Mucosa of descending colon (tissue), 3 donors: ENCODE measurements around the gene CLTCL1. TPM values are rescaled to one million over a fixed set of nuclear protein-coding genes. Genes with fewer than 3 reads are reported as not detected.
"Not testable (repeated sequence)": the region's sequence is repeated elsewhere in the genome, so short reads cannot be mapped to it uniquely, and the experiment has no call there.

Experiments used
- ATAC-seq: fragments of 200-7000 bp; cut with Tn5 transposase; one replicate; pipeline ENCODE4 v1.9.1; 2020; ENCODE audit warnings: mild to moderate bottlenecking, moderate library complexity
- DNase-seq, 3 donors: peaks; one replicate each; pipeline ENCODE4 v3.0.0-alpha.2; 2020
- H3K36me3 ChIP-seq: fragments of 200-600 bp; one replicate; pipeline ENCODE4 v1.8.0; 2021; ENCODE audit warnings: low read depth, mild to moderate bottlenecking
- H3K4me1 ChIP-seq: fragments of 200-600 bp; one replicate; pipeline ENCODE4 v1.8.0; 2021; ENCODE audit warnings: low read depth, mild to moderate bottlenecking
- H3K4me3 ChIP-seq: fragments of 200-600 bp; one replicate; pipeline ENCODE4 v1.8.0; 2021; ENCODE audit warnings: mild to moderate bottlenecking
- H3K9me3 ChIP-seq: fragments of 200-600 bp; one replicate; pipeline ENCODE4 v1.8.0; 2021; ENCODE audit warnings: mild to moderate bottlenecking
- intact Hi-C, 2 donors: fragments of 100-400 bp; cut with DNase I in 1 of 2; cut with micrococcal nuclease in 1 of 2; formaldehyde crosslinking; loops; one replicate each; pipeline versions ENCODE4 v1.11.0 to v1.11.1; 2022; cut with DNase I, micrococcal nuclease
- total RNA-seq, 3 donors: library from RNA; stranded (reverse); fragmentation: NEBNext Ultra II Directional in 2 of 3; extraction: Animal tissue kit (Norgen Biotek cat#: 25700) in 2 of 3; gene quantifications; one replicate each; pipeline versions ENCODE4 v1.2.1 to v1.2.4, GENCODE V29; 2021 to 2023
- TF ChIP-seq, protein P1 (sequence below): fragments of 200-600 bp; IDR thresholded peaks from one replicate; pipeline ENCODE4 v1.8.0; 2022; ENCODE audit warnings: antibody characterized with exemption, mild to moderate bottlenecking
- donor health status: DM: no; HTN: no; CAD: no; lungs with moderate emphysema.
- donor health status: DM: no; HTN: no; CAD: no.
- donor health status: DM: no; HTN: yes; CAD: no.

Gene CLTCL1
- total RNA-seq, 3 donors from 2014 or later: 3.0 to 5.9 (median 5.7) TPM

DNA sequence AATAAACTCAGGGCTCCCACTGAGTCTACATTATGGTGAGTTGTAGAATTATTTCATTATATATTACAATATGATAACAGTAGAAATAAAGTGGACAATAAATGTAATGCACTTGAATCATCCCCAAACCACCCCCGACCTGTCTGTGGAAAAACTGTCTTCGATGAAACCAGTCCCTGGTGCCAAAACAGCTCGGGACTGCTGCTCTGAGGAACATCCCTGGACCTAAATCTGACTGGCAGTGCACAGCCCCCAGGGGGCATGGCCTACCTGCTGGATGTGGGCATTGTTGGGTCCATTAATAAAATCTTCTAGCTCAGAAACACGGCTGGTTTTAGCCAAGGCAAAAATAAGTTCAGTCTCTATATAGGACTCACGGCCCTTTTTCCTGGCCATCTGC is 83.6 kb downstream of the CLTCL1 start:
- H3K36me3 ChIP-seq: no peaks in the 10 kb centered on the region
- intact Hi-C loops: no loop called here
- no peaks in the 10 kb centered on the region for H3K4me1 ChIP-seq
- DNase-seq: no peak
- no peak overlapping the region for H3K4me3 ChIP-seq
- ATAC-seq: no peak
- TF ChIP-seq, protein P1, sequence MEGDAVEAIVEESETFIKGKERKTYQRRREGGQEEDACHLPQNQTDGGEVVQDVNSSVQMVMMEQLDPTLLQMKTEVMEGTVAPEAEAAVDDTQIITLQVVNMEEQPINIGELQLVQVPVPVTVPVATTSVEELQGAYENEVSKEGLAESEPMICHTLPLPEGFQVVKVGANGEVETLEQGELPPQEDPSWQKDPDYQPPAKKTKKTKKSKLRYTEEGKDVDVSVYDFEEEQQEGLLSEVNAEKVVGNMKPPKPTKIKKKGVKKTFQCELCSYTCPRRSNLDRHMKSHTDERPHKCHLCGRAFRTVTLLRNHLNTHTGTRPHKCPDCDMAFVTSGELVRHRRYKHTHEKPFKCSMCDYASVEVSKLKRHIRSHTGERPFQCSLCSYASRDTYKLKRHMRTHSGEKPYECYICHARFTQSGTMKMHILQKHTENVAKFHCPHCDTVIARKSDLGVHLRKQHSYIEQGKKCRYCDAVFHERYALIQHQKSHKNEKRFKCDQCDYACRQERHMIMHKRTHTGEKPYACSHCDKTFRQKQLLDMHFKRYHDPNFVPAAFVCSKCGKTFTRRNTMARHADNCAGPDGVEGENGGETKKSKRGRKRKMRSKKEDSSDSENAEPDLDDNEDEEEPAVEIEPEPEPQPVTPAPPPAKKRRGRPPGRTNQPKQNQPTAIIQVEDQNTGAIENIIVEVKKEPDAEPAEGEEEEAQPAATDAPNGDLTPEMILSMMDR: no peak
- H3K9me3 ChIP-seq: no peaks in the 10 kb centered on the region

DNA sequence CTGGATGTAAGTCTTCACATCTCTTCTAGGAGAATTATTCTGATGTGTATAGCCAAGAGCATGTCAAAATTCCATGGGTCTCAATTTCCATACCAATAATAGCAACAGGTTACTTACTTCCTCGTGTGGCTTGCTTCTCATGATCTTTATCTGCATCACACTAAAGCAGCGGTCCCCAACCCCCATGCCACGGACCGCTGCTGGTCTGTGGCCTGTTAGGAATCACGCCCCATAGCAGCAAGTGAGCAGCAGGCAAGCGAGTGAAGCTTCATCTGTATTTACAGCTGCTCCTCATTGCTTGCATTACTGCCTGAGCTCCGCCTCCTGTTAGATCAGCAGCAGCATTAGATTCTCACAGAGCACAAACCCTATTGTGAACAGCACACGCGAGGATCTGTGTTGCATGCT is 84.1 kb downstream of the CLTCL1 start:
- TF ChIP-seq, protein P1: no peak
- DNase-seq (no peak), ATAC-seq (no peak)
- Histone ChIP-seq H3K4me1 (no peaks in the 10 kb centered on the region), H3K36me3 (no peaks in the 10 kb centered on the region), H3K4me3 (no peak overlapping the region), H3K9me3 (no peaks in the 10 kb centered on the region)
- intact Hi-C loops: no loop called here

DNA sequence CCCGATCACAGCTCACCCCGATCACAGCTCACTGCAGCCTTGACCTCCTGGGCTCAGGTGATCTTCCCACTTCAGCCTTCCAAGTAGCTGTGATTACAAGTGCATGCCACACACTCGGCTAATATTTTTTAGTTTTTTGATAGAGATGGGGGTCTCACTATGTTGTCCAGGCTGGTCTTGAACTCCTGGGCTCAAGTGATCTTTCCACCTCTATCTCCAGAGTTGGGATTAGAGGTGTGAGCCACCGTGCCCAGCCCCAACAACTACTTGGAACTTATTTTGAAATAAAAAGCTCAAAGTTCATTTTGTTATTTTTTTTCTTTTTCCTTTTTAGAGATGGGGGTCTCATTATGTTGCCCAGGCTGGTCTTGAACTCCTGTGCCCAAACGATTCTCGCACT is 85.2 kb downstream of the CLTCL1 start:
- no peaks in the 10 kb centered on the region for H3K4me1 ChIP-seq
- H3K36me3 ChIP-seq: no peaks in the 10 kb centered on the region
- DNase-seq (no peak), ATAC-seq (no peak)
- no peak overlapping the region for H3K4me3 ChIP-seq
- intact Hi-C loops: no loop called here
- TF ChIP-seq, protein P1: no peak
- H3K9me3 ChIP-seq: no peaks in the 10 kb centered on the region

DNA sequence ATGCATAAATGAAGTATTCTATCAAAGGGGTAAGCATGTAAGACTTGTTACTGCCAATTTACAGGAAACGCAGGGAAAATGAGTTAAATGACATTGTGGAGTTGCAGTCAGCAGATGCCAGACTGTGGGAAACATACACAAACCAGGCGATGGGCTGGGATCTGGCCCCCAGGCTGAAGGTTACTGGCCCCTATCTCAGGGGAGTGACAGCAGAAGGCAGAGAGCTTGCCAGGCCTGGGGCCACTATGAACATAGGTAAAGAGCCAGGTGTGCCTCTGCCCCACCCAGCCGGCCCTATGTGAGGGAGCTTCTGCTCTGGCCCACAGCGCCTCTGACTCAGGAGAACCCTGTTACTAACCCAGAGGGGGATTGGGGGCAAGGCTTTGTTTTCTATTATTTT is 86.9 kb downstream of the CLTCL1 start:
- DNase-seq (peak in 1 of 3 donors; percentile 29), ATAC-seq (peak; percentile 47)
- intact Hi-C loops: no loop called here
- Histone ChIP-seq H3K9me3 (no peaks in the 10 kb centered on the region), H3K4me1 (no peaks in the 10 kb centered on the region), H3K36me3 (no peaks in the 10 kb centered on the region), H3K4me3 (no peak overlapping the region)
- TF ChIP-seq, protein P1: no peak

DNA sequence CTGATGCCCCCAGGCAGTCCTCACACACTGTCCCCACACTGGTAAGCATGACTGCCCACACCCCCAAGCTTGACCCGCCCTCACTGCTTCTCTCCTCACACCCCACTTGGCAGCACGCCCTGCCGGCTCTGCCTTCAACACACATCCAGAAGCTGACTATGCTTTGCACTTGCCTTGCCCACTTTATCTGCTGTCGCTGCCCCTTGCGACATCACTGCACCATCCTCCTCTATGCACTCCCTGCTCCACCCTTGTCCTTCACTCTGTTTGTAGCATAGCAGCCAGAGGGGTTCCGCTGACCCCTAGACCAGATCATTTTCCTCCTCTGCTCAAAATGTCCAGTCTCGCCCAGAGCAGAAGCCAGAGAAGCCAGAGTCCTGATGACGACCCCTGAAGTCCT is 87.7 kb downstream of the CLTCL1 start:
- Histone ChIP-seq H3K4me1 (no peaks in the 10 kb centered on the region), H3K36me3 (no peaks in the 10 kb centered on the region), H3K9me3 (no peaks in the 10 kb centered on the region), H3K4me3 (no peak overlapping the region)
- TF ChIP-seq, protein P1: no peak
- intact Hi-C loops: no loop called here
- DNase-seq (no peak), ATAC-seq (no peak)

DNA sequence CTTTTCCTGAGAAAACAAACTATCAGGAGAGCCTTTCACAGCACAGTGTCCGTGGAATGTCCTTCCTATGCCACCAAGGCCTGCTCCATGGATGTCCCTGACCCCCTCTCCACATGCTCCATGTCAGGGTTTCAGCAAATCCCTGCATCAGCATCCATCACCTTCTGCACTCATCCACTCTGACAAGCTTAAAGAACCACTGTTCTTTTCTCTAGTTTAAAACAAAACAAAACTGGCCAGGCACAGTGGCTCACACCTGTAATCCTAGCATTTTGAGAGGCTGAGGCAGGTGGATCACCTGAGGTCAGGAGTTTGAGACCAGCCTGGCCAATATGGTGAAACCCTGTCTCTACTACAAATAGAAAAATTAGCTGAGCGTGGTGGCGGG is 88.7 kb downstream of the CLTCL1 start:
- H3K9me3 ChIP-seq, H3K36me3 ChIP-seq, intact Hi-C loops, ATAC-seq, DNase-seq, H3K4me1 ChIP-seq, H3K4me3 ChIP-seq: not testable (repeated sequence)
